HK-2 (cell line): Measurements from ENCODE around the gene SMOC1.

Source experiments
- DNase-seq: peaks from one replicate; pipeline ENCODE4 v3.0.0-alpha.2; 2018; ENCODE audit not compliant: unreplicated experiment

SMOC1 gene

DNA sequence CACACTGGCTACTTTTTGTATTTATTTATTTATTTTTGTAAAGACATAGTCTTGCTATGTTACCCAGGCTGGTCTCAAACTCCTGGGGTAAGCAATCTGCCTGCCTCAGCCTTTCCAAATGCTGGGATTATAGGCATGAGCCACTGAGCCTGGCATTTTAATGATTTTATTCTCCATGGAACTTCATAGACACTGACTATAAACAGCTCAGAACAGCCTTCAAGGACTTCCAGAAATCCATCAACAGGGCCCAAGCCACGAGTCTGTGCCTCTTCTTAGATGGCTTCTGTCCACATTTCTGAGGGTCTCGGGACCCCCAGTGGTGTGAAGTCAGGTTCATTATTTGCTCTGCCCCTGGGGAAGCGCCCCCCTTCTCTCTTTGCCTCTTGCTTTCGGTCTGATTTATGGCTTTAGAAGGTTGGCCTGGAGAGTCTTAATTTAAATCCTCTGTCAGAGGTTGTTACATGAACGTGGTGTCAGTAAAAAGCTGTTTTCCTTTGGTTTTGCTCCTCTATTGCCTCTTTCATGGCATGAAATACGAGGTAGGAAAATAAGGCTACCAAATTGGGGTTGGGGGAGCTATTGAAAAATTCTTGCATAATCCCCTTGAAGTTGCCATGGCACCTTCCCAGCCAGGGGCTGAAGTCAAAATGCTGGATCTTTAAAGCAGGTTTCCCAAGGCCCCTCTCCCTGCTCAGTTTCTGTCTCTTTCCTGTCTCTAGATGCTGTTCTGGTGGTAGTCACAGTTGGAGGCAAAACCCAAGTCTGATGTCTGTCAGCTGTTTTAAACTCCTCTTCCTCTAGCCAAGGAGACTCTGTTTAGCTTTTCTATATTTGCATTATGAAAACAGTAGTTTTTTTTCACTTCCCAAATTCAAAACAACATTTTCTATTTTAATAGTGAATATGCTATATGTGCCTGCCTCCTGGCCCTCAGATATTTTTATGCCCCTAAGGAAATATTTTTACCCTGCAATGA lies 129.4 kb downstream of the SMOC1 start:
- DNase-seq, result no peak

DNA sequence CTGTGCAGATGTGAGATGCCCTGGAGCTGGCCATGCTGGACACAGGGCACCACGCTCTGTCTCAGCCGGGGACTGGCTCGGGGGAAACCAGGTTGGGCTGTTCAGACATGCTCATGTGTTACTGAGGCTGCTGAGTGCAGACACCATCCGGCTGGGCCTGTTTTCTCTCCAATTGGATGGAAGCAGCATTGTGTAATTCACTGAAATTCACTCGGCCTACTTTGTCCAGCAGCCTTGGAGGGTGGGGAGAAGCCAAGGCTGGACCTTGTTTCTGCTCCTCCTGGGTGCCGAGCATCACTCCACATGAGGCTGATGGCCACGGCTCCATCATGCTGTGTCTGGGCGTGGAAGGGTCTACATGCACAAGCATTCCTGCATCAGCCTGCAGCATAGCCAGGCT lies 130.7 kb downstream of the SMOC1 start:
- DNase-seq, result no peak

DNA sequence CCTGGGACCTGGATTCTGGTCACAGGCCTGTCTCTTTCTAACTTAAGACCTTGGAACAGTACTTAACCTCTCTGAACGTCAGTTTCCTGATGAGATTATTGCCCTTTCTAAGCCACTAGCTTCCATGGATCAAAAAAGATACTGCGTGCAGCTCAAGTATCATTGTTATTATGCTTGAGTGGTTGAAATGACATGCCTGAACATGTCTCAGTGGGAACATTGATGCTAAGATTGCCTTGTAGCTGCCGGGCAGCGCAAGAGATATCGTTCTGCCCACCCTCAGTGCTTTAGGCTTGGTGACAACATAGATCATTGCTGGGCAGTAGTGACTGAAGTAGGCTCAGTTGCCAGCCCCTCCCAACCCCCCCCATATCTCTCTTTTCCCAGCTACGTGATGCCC lies 131.9 kb downstream of the SMOC1 start:
- no peak for DNase-seq

DNA sequence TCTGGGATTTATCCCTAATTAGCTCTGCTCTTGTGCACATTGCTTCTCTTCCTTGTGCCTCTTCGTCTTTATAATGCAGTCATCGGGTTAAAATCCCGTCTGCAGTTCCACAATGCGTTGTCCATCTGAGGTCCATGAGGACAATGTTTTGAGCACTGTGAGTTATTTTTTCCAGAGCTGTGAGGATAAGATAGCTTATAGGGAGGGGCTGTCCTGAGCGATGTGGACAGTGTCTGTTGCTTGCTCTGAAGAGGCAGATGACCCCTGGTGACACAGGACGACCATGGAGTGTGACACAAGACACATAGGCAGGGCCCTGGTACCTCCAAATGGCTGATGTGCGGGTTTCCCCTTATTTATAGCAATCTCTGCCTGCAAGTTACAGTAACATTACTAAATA lies 132.5 kb downstream of the SMOC1 start:
- DNase-seq, result no peak

DNA sequence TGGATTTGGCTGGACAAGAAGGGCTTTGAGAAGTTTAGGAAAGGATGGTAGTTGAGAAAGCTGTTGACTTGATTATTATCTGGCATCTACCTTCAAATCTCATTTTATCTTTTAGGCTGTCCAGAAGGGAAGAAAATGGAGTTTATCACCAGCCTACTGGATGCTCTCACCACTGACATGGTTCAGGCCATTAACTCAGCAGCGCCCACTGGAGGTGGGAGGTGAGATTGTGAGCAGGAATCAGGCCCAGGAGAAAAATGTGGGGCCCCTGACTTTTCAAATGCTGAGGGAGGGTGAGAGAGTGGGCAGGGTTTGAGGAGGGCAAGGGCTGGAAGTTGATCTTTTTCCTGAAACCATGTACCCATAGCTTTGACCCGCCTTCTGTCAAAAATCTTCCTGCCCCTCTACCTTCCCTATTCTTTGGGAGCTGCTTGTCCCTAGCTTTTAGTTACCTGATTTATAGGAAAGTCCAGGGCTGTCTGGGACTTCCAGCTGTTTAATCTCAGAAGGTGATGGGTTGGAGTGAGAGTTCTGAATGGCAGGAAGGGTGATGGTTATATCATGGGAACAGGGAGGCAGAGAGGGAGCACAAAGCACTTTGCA lies 134.2 kb downstream of the SMOC1 start:
- peak; percentile 35 for DNase-seq

DNA sequence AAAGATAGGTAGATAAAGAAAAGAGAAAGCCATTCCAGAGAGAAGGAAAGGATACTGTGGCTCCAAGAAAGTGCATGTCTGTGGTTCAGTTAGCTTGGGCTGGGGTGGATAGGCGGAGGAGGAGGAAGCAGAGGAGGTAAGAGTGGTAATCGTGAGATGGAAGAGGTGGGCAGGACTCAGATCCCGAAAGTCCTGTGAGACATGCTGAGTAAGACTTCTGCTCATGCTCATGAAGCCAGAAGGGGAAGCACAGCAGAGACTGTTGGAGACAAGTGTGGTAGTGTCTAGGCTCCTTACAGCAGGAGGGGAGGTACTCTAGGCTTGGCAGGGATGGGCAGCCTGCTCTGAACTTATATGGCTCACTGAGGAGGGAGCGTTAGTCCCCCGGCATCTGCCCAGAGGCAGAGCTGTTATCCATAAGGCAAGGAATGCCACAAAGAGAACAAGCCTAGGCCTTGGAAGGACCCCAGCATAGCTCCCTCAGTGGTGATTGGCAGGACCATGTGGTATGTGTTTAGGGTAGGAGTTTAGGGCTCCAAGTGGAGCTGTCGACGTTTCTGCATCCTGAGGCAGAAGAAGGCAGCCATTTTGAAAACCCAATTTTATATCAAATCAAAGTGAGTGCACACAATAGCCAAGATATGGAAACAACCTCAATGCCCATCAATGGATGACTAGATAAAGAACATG lies 135.3 kb downstream of the SMOC1 start:
- DNase-seq, result no peak

DNA sequence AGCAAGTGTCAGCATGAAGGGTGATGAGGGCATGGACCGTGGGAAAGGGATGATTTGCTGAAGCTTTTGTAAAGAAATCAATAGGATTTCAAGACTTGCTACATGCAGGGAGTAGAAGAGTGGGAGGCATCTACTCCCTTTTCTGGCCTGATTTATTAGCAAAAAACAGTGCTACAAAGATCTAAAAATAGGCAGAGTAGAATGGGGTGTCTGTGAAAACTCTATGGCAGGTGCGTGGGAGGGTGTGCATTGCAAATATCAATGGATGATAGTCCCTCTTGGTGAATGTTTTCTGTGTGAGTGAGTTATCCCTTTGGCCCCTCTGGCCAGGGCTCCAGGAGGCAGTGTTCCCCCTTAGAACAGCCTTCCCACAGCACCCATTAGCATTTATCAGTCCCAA lies 139.0 kb downstream of the SMOC1 start:
- no peak for DNase-seq

DNA sequence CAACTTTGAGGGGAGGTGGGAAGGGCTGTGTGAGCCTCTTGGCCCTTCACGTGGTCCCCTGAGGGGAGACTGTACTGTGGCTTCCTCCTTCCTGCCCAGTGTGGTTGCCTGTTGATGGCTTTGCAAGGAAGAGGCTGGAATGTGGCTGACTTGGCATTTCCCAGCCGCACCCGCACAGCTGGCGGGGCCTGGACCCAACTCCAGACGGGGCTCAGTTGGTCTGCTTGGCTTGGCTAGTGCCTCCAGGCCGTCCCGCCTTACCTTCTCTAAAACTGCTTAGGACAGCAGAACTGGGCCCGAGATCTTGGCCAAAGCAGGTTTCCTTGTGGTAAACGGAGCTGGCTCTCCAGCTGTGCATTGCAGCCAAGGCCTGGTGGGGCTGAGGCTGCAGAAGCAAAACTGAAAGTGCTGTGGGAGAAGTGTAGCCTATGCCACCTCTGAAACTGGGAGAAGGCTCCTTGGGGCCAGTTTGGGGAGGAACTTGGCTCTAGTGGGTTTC lies 139.5 kb downstream of the SMOC1 start:
- DNase-seq, result no peak

DNA sequence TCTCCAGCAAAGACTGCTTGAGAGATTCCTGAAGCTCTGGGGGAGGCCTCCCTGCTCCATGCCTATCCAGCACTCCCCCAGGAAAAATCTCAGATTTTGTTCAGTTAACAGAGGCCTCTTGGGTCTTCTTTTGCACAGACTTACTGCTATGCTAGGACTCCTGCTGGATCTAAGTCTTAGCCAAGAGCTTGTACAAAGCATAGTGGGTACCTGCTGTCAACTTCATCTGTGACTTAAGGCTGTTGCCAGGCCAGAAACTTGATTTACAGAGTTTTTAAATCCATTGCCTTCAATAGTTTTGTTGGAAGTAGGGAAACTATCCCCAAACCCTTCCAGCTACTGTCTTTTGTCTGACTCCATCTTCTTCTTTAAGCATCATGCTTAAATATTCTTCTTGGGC lies 140.5 kb downstream of the SMOC1 start:
- no peak for DNase-seq

DNA sequence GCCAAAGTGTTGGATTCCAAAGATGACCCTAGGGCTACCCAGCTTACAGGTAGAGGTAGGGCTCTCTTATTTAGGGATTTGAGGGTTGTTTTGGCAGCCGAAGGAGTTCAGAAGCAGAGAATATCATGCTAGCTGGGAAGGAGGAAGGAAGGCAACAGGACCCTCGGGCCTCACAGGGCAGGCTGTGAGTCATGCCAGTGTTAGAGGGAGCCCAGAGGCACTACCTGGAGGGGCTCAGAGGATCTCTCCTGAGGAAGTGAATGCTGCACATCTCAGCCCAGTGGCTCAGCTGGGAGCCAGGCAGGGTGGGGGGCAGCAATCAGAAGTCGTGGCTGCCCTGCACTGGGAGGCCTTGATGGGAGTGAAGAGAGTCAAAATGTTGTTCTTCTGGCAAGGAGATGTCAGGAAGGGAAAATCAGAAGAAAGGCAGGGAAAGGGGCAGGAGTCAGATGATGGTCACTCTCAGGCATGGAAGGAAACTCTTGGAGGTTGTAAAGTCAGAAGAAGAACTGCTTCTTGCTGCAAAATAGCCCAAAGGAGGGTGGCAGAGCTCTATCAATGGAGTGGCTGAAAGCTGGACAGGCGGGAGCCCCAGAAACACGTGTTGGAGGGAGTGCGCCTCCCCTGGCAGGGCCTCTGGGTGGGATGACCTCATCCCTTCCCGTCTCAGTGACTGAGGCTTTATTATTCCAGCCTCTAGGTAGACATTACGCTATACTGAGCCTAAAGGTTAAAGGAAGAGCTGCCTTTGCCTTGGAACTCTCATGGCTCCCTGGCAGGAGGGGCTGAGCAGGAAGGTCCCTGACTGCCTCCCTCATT lies 141.3 kb downstream of the SMOC1 start:
- DNase-seq, result no peak

DNA sequence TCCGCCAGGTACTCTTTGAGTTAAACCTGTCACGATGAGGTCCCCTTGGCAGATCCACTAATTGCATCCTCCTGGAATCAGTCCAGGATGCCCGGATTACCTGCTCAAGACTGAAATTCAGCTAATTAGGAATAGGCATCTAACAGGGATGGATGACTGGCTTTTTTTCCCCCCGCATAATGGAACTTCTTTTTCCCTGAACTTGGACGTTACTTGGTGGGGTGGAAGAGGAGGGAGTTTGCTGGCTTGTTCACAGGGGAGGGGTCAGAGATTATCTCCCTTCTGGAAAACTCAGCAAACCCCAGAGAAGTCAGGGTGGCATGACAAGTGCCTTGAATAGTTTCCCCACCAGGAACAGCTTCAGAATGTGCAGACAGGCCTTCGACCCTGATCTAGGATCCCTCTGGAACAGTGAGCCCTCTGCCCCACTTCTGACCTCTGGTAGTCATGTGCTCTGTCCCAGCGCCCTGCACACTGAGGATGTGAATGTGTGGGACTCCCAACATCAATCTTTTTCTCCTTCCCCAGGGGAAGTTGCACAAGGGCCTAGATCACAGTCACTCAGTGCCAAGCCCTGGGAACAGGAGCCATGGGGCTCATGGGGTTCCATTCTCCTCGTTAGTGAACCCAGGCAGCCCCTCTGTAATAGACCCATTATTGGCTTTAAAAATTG lies 142.5 kb downstream of the SMOC1 start:
- no peak for DNase-seq

DNA sequence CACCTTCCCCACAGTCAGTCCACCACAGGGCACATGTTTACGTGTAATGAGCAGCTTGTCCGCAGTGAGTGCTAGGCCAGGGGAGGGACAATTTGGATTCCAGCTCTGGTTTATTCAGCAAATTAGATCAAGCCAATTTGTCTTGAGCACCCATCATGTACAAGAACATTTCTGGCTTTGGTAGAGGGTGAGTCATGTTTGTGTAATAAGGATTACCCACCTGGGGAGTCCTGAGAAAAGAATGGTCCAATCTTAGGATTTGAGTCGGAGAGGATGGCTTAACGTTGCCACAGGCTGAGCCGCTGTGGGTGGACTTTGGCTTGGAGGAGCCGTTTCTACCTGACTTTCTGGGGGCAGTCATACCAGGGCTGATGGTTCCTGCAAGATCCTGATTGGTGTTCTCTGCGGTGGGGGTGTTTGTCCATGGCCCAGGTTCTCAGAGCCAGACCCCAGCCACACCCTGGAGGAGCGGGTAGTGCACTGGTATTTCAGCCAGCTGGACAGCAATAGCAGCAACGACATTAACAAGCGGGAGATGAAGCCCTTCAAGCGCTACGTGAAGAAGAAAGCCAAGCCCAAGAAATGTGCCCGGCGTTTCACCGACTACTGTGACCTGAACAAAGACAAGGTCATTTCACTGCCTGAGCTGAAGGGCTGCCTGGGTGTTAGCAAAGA lies 143.7 kb downstream of the SMOC1 start:
- no peak for DNase-seq

DNA sequence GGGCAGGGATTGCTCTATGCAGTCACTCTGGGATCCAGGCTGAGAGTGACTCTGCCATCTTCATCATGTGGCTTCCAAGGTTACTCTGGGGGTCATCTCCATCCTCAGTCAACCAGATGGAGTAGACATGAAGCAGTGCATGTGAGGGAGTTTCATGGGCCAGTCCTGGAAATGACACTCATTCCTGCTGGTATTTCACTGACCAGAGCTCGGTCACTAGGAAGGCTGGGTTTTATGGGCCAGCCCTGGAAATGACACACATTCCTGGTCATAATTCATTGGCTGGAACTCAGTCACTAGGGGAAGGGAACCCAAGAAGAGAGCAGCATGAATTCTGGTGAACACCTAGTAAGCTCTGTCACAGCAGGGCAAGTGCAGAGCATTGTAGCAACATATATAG lies 144.7 kb downstream of the SMOC1 start:
- DNase-seq, result no peak

DNA sequence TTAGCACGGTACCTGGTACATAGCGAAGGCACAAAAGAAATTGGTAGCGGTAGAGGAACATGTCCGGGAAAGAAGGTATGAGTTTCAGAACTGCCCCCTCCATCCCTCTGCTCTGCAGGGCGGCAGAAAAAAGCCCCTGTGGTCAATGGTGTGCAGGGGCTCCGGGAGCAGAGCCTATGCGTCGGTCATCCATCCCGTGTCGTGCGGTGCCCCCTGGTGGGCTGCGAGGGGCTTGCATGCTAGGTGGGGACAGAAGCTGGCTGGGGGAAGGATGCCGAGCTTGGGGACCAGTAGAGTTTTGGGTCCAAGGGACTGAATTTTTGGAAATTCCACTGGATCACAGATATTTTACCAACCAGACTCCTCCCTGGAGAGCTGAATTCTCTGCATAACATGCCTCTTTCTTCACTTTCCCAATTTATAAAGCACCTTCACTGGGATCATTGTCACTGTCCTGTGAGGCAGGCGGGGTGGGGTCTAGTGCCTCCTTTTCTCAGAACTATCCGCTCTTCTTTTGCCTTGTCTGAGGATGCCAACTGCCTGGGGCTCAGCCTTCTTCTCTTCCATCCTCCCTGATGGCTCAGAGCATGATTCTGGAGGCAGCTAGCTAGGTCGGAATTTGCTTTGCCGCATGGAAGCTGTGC lies 148.7 kb downstream of the SMOC1 start:
- DNase-seq, result peak; percentile 60

DNA sequence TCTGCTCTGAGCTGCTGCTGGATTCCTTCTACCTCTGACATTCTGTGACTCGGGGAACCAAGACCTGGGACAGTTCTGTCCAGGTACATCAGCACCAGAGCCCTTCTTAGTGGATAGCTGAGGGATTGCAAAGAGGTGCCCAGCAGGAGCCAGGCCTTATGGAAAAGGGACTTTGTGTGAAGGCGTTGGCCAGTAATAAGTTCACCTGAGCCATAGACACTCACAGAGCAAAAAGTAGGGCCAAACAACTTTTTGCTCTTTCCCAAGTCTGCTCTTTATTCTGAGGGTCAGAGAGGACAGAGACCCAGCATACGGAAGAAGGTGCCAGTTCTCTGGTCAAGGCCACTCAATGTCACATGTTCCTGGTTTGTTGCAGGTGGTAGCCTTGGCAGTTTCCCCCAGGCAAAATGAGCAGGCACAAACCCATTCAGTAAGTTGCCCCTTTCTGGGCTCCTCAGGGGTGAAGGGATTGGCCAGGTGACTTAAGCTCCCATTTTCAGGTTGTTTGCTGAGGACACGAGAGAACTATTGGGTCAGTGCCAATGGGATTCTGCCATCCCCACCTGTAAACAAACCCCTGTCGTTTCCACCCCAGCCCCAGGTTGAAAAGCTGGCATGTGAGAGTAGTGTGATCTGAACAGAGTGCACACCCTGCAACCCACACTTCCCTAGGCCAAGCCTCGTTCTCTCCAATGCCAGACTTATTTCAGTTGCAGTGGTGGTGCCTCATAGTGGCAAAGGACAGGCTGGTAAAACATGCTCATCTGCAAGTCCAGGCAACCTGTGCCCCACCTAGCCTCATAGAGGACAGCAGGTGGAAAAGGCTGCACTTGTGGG lies 150.3 kb downstream of the SMOC1 start:
- no peak for DNase-seq

DNA sequence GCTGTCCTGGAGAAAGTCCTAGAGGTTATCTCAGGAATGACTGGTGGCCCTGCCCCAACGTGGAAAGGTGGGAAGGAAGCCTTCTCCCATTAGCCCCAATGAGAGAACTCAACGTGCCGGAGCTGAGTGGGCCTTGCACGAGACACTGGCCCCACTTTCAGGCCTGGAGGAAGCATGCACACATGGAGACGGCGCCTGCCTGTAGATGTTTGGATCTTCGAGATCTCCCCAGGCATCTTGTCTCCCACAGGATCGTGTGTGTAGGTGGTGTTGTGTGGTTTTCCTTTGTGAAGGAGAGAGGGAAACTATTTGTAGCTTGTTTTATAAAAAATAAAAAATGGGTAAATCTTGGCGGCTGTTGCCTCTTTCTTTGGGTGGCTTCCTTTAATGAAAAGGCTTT lies 152.8 kb downstream of the SMOC1 start:
- DNase-seq, result no peak

DNA sequence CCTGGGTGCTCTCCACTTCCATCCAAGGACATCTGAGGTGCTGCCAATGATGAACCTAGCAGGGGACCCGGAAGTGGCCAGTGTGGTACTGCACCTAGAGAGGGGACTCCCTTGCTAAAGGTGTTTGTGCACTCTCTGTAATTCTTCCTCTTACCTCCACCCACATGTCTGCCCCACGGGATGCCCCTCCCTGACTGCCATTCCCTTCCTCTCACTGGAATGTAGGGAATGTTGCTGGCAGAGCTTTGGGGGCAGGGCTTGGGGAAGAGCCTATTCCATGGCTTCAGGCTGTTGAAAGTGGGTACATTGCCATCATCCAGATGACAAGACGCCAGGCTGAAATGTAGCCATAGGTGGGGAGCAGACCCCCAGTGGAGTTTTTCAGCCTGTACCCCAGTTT lies 153.2 kb downstream of the SMOC1 start:
- DNase-seq, result peak; percentile 16

DNA sequence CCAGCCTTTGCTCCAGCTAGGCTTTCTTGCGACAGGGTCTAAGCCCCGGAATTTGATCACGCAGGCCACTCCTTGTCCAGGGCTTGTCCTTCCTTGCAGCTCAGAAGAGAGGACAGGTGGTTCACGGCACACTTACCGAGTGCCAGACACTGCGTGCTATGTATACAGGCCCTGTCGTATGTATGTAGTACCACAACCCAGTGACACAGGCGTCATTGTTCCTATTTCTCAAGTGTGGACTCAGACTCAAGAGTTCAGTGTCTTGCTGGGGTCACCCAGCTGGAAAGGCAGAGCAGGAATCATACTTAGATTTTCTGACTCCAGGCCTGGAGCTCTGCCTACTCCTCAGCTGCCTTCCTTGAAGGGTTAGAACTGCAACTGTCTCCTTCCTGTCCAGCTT lies 153.9 kb downstream of the SMOC1 start:
- DNase-seq, result no peak

DNA sequence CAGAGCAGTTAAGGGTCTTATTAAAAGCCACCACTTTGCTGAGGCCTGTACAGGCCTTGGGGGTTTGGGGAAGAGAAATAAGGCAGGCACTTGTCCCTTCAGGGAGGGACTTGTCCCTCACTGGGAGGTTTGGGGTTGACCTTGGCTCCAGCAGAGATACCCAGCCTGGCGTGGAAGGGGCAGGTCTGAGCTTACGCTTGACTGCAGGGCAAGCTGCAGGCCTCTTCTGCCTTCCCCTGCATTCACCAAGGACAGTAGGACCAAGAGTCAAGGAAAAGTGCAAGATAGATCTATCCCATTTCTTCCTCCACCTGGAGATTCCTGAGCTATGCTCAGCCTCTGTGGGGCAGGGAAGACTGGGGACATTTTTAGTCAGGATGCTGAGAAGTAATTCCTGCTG lies 154.3 kb downstream of the SMOC1 start:
- no peak for DNase-seq
